ENCODE results near the gene ZFPM1. TPM values are rescaled to one million over a fixed set of nuclear protein-coding genes. Genes with fewer than 3 reads are reported as not detected.

Gene ZFPM1
- total RNA-seq, 4 donors from 2014 or later, result 1.9 to 5.3 (median 3.4) TPM

GRCh38 chr16:88581033-88581432 lies 128.0 kb downstream of the ZFPM1 start:
- intact Hi-C loops (cut with DNase I), result no loop called here
- 91 to 92% methylated on average over 4 of the region's 4 CpGs for WGBS, 2 donors
- Histone ChIP-seq H3K27ac (no peak overlapping the region), H3K36me3 (peaks cover 19% of the 10 kb centered on the region in 2 donors), H3K4me3 (replicated peaks in 1 of 3) (no peak overlapping the region), H3K9me3 (no peaks in the 10 kb centered on the region), H3K27me3 (no peaks in the 10 kb centered on the region), H3K4me1 (peaks cover 18 to 23% of the 10 kb centered on the region in 2 donors)
- no peak for DNase-seq
- TF ChIP-seq POLR2A (IDR thresholded peaks at IDR 0.05), result no peak
- no peak for TF ChIP-seq CTCF (IDR thresholded peaks at IDR 0.05)

- Histone ChIP-seq H3K4me1 (peaks cover 9 to 14% of the 10 kb centered on the region in 2 donors), H3K27me3 (no peaks in the 10 kb centered on the region), H3K9me3 (no peaks in the 10 kb centered on the region), H3K4me3 (replicated peaks in 1 of 3) (no peak overlapping the region), H3K36me3 (peaks cover 14 to 18% of the 10 kb centered on the region in 2 donors), H3K27ac (no peak overlapping the region)
- no peak for TF ChIP-seq CTCF (IDR thresholded peaks at IDR 0.05)
- TF ChIP-seq POLR2A (IDR thresholded peaks at IDR 0.05), result no peak
- intact Hi-C loops (cut with DNase I), result no loop called here
- DNase-seq, result no peak
- 89 to 90% methylated on average over 14 of the region's 14 CpGs for WGBS, 2 donors
Measured at GRCh38 chr16:88582912-88583575, 130.0 kb downstream of the ZFPM1 start.

- Histone ChIP-seq H3K4me3 (replicated peaks in 1 of 3) (no peak overlapping the region), H3K4me1 (peaks cover 0 to 4% of the 10 kb centered on the region in 2 donors), H3K36me3 (peaks cover 26 to 28% of the 10 kb centered on the region in 2 donors), H3K27ac (no peak overlapping the region), H3K27me3 (no peaks in the 10 kb centered on the region), H3K9me3 (no peaks in the 10 kb centered on the region)
- intact Hi-C loops (cut with DNase I), result no loop called here
- 85% methylated on average over 6 of the region's 6 CpGs for WGBS, 2 donors
- TF ChIP-seq POLR2A (IDR thresholded peaks at IDR 0.05) (no peak), CTCF (IDR thresholded peaks at IDR 0.05) (no peak)
- DNase-seq, result no peak
Measured at GRCh38 chr16:88584676-88585075, 131.6 kb downstream of the ZFPM1 start.

GRCh38 chr16:88585269-88585668 lies 132.2 kb downstream of the ZFPM1 start:
- Histone ChIP-seq H3K4me1 (peaks cover 0 to 4% of the 10 kb centered on the region in 2 donors), H3K27me3 (no peaks in the 10 kb centered on the region), H3K4me3 (replicated peaks in 1 of 3) (no peak overlapping the region), H3K27ac (no peak overlapping the region), H3K36me3 (peaks cover 29 to 31% of the 10 kb centered on the region in 2 donors), H3K9me3 (no peaks in the 10 kb centered on the region)
- WGBS, 2 donors, result 78 to 84% methylated on average over 8 of the region's 8 CpGs
- no peak for DNase-seq
- intact Hi-C loops (cut with DNase I), result no loop called here
- TF ChIP-seq POLR2A (IDR thresholded peaks at IDR 0.05) (no peak), CTCF (IDR thresholded peaks at IDR 0.05) (no peak)

- DNase-seq, result no peak
- 93 to 94% methylated on average over 10 to 13 of the region's 13 CpGs for WGBS, 2 donors
- Histone ChIP-seq H3K36me3 (peaks cover 23 to 29% of the 10 kb centered on the region in 2 donors), H3K27ac (no peak overlapping the region), H3K27me3 (no peaks in the 10 kb centered on the region), H3K4me3 (replicated peaks in 1 of 3) (no peak overlapping the region), H3K4me1 (peaks cover 0 to 4% of the 10 kb centered on the region in 2 donors), H3K9me3 (no peaks in the 10 kb centered on the region)
- intact Hi-C loops (cut with DNase I), result no loop called here
- no peak for TF ChIP-seq POLR2A (IDR thresholded peaks at IDR 0.05)
- no peak for TF ChIP-seq CTCF (IDR thresholded peaks at IDR 0.05)
Measured at GRCh38 chr16:88585927-88586581, 133.0 kb downstream of the ZFPM1 start.

Data from thyroid gland (tissue), 4 donors.